ENCODE data around the gene RNF187. TPM values are rescaled to one million over a fixed set of nuclear protein-coding genes. Genes with fewer than 3 reads are reported as not detected.

RNF187 gene
- total and polyA plus RNA-seq, 7 experiments from 2014 or later, result 16.5 to 133 (median 66.3) TPM

- H3K4me1 ChIP-seq (ENCODE audit: control insufficient read depth in 2 of 2, insufficient read depth in 2 of 2, low read length in 2 of 2), result no peaks in the 10 kb centered on the region
- Mint-ChIP-seq H3K4me1 (no peaks in the 10 kb centered on the region), H3K27ac (no peak overlapping the region), H3K9me3 (peaks cover 0 to 27% (median 3%) of the 10 kb centered on the region in 11 donors), H3K36me3 (peaks cover 0 to 4% (median 0%) of the 10 kb centered on the region in 5 donors), H3K4me3 (no peak overlapping the region), H3K27me3 (peaks cover 0 to 89% (median 76%) of the 10 kb centered on the region in 5 donors)
- no peak for ATAC-seq
- H3K4me3 ChIP-seq (ENCODE audit: low read length), result no peak overlapping the region
- ChIA-PET CTCF (no interaction called here), POLR2A (no interaction called here)
- H3K27me3 ChIP-seq (ENCODE audit: control insufficient read depth in 2 of 2, insufficient read depth in 2 of 2, low read length in 2 of 2), result no peaks in the 10 kb centered on the region
- DNase-seq, result no peak
- no peaks in the 10 kb centered on the region for H3K9me3 ChIP-seq (ENCODE audit: control insufficient read depth in 2 of 3, low read length in 3 of 3)
- no peaks in the 10 kb centered on the region for H3K36me3 ChIP-seq (ENCODE audit: control insufficient read depth in 2 of 3, insufficient read depth in 3 of 3, low read length in 3 of 3)
- intact Hi-C loops (cut with micrococcal nuclease), result no loop called here
- H3K27ac ChIP-seq (ENCODE audit: low read depth, low read length), result no peak overlapping the region
Observed at GRCh38 chr1:228542981-228543380, 55.8 kb downstream of the RNF187 start.

DNA sequence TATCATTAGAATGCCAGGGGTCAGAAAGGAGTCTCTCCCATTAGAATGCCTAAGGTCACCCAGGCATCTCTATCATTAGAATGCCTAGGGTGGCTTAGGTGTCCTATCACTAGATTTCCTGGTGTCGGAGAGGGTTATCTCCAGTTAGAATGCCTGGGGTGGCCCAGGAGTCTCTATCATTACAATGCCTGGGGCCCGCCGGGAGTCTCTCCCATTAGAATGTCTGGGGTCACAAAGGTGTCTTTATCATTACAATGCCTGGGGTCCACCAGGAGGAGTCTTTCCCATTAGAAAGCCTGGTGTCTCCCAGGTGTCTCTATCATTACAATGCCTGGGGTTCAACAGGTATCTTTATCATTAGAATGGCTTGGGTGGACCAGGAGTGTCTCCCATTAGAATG, 56.2 kb downstream of the RNF187 start:
- Histone ChIP-seq H3K27me3 (ENCODE audit: control insufficient read depth in 2 of 2, insufficient read depth in 2 of 2, low read length in 2 of 2) (no peaks in the 10 kb centered on the region), H3K27ac (ENCODE audit: low read depth, low read length) (no peak overlapping the region), H3K4me1 (ENCODE audit: control insufficient read depth in 2 of 2, insufficient read depth in 2 of 2, low read length in 2 of 2) (no peaks in the 10 kb centered on the region), H3K36me3 (ENCODE audit: control insufficient read depth in 2 of 3, insufficient read depth in 3 of 3, low read length in 3 of 3) (no peaks in the 10 kb centered on the region), H3K9me3 (ENCODE audit: control insufficient read depth in 2 of 3, low read length in 3 of 3) (no peaks in the 10 kb centered on the region), H3K4me3 (ENCODE audit: low read length) (no peak overlapping the region)
- Mint-ChIP-seq H3K9me3 (peaks cover 0 to 26% (median 2%) of the 10 kb centered on the region in 11 donors), H3K27ac (no peak overlapping the region), H3K27me3 (peaks cover 0 to 88% (median 76%) of the 10 kb centered on the region in 5 donors), H3K36me3 (peaks cover 0 to 4% (median 0%) of the 10 kb centered on the region in 5 donors), H3K4me1 (no peaks in the 10 kb centered on the region), H3K4me3 (no peak overlapping the region)
- ChIA-PET CTCF (no interaction called here), POLR2A (no interaction called here)
- ATAC-seq, result no peak
- intact Hi-C loops (cut with micrococcal nuclease), result no loop called here
- no peak for DNase-seq

GRCh38 chr1:228544021-228544850, 57.1 kb downstream of the RNF187 start:
- POLR2A ChIA-PET, result no interaction called here
- H3K4me3 Mint-ChIP-seq, result no peak overlapping the region
- H3K27me3 Mint-ChIP-seq, result peaks cover 0 to 86% (median 72%) of the 10 kb centered on the region in 5 donors

GRCh38 chr1:228544921-228545591, 57.9 kb downstream of the RNF187 start:
- H3K4me3 ChIP-seq (ENCODE audit: low read length), result no peak overlapping the region
- H3K27me3 ChIP-seq (ENCODE audit: control insufficient read depth in 2 of 2, insufficient read depth in 2 of 2, low read length in 2 of 2), result no peaks in the 10 kb centered on the region
- H3K36me3 ChIP-seq (ENCODE audit: control insufficient read depth in 2 of 3, insufficient read depth in 3 of 3, low read length in 3 of 3), result no peaks in the 10 kb centered on the region
- H3K4me1 Mint-ChIP-seq, result no peaks in the 10 kb centered on the region
- ChIA-PET POLR2A (no interaction called here), CTCF (no interaction called here)
- no peak overlapping the region for H3K4me3 Mint-ChIP-seq
- H3K4me1 ChIP-seq (ENCODE audit: control insufficient read depth in 2 of 2, insufficient read depth in 2 of 2, low read length in 2 of 2), result no peaks in the 10 kb centered on the region
- DNase-seq (no peak), ATAC-seq (no peak)
- H3K27ac Mint-ChIP-seq, result no peak overlapping the region
- peaks cover 0 to 23% (median 0%) of the 10 kb centered on the region in 11 donors for H3K9me3 Mint-ChIP-seq
- H3K27me3 Mint-ChIP-seq, result peaks cover 0 to 81% (median 70%) of the 10 kb centered on the region in 5 donors
- H3K27ac ChIP-seq (ENCODE audit: low read depth, low read length), result no peak overlapping the region
- no peaks in the 10 kb centered on the region for H3K9me3 ChIP-seq (ENCODE audit: control insufficient read depth in 2 of 3, low read length in 3 of 3)
- intact Hi-C loops (cut with micrococcal nuclease), result no loop called here
- H3K36me3 Mint-ChIP-seq, result peaks cover 0 to 4% (median 0%) of the 10 kb centered on the region in 5 donors

More at GRCh38 chr1:228544021-228544850, 57.1 kb downstream of the RNF187 start:
- no peak overlapping the region for H3K4me3 ChIP-seq (ENCODE audit: low read length)
- CTCF ChIA-PET, result no interaction called here
- no peaks in the 10 kb centered on the region for H3K9me3 ChIP-seq (ENCODE audit: control insufficient read depth in 2 of 3, low read length in 3 of 3)
- no peaks in the 10 kb centered on the region for H3K36me3 ChIP-seq (ENCODE audit: control insufficient read depth in 2 of 3, insufficient read depth in 3 of 3, low read length in 3 of 3)
- Mint-ChIP-seq H3K36me3 (peaks cover 0 to 4% (median 0%) of the 10 kb centered on the region in 5 donors), H3K27ac (no peak overlapping the region), H3K9me3 (peaks cover 0 to 23% (median 0%) of the 10 kb centered on the region in 11 donors), H3K4me1 (no peaks in the 10 kb centered on the region)
- H3K4me1 ChIP-seq (ENCODE audit: control insufficient read depth in 2 of 2, insufficient read depth in 2 of 2, low read length in 2 of 2), result no peaks in the 10 kb centered on the region
- H3K27me3 ChIP-seq (ENCODE audit: control insufficient read depth in 2 of 2, insufficient read depth in 2 of 2, low read length in 2 of 2), result no peaks in the 10 kb centered on the region
- intact Hi-C loops (cut with micrococcal nuclease), result no loop called here
- no peak overlapping the region for H3K27ac ChIP-seq (ENCODE audit: low read depth, low read length)
- DNase-seq, result no peak
- no peak for ATAC-seq

Small RNAs within 50 kb of the gene (microRNA-seq; reads per million reads assigned to microRNA genes)
- gene MIR4666A (ENCODE audit: borderline microRNAs expressed), result not detected

Other genes with a start within 250 kb of the RNF187 start
- gene TRIM11, start 80.5 kb upstream of the RNF187 start, total RNA-seq, result 10 to 100 TPM; 36.0 to 64.9 (median 48.2) TPM
- gene TRIM11, start 80.5 kb upstream of the RNF187 start, polyA plus RNA-seq, result 10 to 100 TPM; 11.8 to 22.4 TPM
- gene TRIM17, start 70.5 kb upstream of the RNF187 start, total RNA-seq, result 1 to 10 TPM in 3 of 5 experiments, under 1 TPM in 2; 0.92 to 2.5 (median 1.8) TPM
- under 1 TPM; 0.18 to 0.44 TPM for gene TRIM17, start 70.5 kb upstream of the RNF187 start, polyA plus RNA-seq
- gene RHOU, start 248.1 kb downstream of the RNF187 start, total RNA-seq, result 1 to 10 TPM; 1.3 to 6.5 (median 1.8) TPM
- gene RHOU, start 248.1 kb downstream of the RNF187 start, polyA plus RNA-seq, result under 1 TPM; 0.09 to 0.31 TPM